Endometrial microvascular endothelial cells (primary cell): ENCODE results near the gene TMEM179. TPM values are rescaled to one million over a fixed set of nuclear protein-coding genes. Genes with fewer than 3 reads are reported as not detected.

ENCODE experiments used
- in situ Hi-C: cut with HindIII; loops from 2 replicates; pipeline ENCODE4 v1.10.0; 2017; ENCODE audit warnings: low sequenced_read_pairs, low pct_unique_long_range_greater_than_20kb; ENCODE audit errors: inconsistent ontology term
- total RNA-seq: library from RNA; depleted of rRNA; stranded (reverse); fragments of >200 nt; gene quantifications from one replicate; pipeline ENCODE4 v1.2.3, GENCODE V29; 2015; ENCODE audit errors: inconsistent ontology term

Gene TMEM179
- total RNA-seq, 1 donor from 2014 or later, result not detected

DNA sequence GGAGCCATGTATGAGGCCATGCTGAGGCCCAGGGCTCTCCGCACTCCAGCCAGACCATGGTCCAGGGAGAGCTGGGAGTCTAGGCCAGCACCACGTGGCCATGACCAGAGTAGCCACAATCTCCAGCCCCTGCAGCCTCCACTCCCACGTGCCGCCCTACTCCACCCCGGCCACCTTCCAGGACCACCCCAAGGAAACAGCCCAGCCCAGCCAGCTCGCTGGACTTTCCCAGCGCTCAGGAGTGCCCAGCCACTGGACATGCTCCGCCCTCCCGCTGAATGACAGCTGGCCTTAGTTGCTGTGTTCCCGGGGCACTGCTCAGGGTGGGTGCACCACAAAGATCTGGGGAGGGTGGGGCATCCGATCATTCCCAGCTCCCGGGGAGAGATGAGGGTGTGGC is 27.1 kb downstream of the TMEM179 start:
- in situ Hi-C loops, result no loop called here

DNA sequence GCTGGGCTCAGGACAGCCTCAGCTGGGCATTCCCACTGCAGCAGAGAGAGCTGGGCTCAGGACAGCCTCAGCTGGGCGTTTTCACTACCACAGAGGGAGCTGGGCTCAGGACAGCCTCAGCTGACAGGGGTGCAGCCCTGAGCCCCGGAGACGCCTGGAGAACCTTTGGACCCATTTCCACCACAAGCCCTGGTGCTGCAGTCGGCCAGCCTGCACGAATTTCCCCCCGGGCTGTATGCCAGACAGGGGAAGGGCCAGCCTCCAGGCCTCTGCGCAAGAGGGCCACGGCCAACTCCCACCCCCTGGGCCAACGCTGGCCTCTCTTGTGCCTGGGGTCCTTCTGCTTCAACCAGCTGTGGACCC is 27.6 kb downstream of the TMEM179 start:
- in situ Hi-C loops, result no loop called here

DNA sequence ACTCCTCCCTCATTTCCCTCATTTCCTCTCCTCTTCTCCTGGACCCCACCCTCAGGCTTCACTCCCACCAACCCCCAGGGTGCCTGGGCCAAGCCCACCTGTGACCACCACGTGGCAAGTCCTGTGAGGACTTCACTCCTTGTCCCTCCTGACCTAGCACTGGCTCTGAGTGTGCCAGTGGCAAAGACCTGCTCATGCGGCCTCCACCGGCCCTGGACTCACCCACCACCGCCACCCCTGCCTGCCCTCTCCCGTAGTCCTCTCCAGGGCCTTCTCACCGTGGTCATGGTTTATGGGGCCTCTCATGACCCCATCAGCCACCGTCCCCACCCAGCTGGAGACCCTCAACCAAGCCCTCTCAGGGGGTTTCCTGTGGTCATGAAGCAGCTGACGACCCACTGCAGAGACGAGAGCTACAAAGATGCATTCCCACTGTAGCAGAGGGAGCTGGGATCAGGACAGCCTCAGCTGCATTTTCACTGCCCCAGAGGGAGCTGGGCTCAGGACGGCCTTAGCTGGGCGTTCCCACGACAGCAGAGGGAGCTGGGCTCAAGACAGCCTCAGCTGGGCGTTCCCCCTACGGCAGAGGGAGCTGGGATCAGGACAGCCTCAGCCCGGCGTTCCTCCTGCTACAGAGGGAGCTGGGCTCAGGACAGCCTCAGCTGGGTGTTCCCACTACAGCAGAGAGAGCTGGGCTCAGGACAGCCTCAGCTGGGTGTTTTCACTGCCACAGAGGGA is 28.2 kb downstream of the TMEM179 start:
- in situ Hi-C loops, result no loop called here

DNA sequence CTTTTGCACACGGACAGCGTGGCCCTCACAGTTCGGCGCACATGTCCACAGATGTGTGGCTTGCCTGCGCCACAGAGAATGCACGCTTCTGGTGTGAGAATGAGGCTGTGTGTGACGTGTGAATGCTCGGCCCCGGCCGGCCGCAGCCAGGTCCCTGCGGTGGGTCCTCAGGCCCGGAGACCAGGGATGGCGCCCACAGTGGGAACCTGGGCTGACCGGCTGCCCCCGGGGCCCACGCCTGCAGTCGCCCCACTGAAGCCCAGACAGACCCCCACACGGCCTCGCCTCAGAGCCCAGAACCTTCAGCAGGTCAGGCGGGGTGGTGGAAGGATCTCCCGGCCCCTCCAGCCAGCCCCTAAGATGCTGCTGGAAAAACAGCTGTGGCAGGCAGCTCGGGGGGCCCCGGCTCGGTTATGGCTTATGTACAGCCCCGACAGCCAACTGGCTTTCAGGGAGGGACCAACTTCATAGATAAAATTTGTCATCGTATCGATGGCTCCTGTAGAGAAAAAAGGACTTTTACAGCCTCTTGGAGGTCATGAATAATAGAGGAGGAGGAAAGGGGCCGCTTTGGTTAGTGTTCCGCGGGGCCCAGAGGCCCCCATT is 29.5 kb downstream of the TMEM179 start:
- in situ Hi-C loops, result no loop called here

DNA sequence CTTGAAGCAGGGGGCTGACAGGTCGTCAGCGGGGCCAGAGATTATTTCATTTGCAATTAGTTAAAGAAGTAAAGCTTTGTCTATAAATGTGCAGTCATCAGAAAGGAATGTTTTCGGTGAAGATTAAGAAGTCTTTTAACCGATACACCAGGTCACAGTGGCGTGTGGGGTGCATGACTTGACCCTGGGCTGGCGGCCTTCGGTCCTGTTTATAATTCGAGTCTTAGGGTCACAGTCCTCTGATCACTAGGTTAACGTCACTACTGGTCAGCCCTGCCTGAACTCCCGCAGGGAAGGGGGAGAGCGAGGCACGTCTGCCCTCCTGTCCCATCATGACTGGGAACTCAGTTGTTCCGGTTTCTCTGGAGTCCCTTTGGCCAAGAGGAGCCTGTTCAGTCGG is 30.0 kb downstream of the TMEM179 start:
- in situ Hi-C loops, result no loop called here

DNA sequence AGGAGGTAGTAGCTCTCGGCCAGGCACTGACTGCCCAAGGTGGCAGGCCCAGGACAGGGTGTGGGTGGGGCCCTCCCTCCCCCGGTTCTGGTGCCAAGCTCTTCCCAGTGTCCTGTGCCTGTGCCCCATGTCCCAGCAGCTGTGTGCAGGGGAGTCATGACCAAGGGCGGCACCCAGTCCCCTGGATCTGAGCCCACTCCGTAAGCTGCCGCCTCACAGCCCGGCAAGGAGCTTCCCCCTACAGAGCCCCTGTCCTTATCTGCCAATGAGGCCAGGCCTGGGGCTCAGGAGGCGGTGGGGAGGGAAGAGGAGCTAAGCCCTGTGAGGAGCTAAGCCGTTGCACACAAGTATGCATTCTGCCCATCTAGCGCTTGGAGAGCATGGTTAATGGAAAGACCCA is 30.6 kb downstream of the TMEM179 start:
- in situ Hi-C loops, result no loop called here

DNA sequence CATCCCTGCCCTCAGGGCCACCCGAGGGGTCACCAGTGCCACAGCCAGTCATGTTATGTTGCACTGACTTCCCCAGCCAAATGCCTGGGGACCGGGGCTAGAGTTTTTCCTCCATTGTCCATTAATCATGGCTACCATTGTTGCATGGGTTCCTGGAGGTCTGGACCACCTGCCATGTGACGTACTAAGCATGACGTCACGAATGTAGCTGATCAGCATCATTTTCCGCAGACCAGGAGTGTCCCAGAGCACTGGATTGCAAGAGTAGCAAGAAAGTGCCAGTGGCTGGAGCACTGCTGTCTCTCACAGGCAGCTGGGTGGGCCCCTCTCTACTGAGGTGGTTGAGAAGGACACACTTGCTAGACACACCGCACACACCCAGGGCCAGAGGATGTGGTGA is 31.9 kb downstream of the TMEM179 start:
- in situ Hi-C loops, result no loop called here

DNA sequence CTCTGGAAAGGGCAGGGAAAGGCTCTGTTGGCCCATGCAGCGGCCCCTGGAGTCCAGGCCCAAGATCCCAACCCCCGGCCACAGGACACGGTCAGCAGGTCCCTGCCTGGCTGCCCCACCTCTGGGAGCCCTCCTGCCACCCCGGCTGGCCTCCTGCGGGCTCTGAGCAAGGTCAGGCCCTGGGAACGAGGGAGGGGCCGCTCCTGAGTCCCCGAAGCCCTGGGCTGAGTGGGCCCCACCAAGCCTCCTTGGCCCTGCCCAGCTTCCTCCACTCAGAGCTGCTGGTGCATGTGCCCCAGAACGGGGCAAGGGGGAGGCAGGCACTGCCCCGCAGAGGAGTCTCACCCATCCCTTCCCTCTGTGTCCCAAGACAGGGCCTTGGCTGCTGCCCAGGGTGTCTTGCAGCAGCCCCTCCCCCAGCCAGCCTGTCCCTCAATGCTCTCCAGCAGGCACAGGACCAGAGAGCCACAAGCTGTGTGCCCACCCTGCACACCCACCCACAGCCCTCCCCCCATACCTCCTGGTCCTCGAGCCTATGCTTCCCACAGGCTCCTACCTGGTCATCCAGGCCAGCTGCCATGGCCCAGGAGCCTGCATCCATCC is 32.4 kb downstream of the TMEM179 start:
- in situ Hi-C loops, result no loop called here

DNA sequence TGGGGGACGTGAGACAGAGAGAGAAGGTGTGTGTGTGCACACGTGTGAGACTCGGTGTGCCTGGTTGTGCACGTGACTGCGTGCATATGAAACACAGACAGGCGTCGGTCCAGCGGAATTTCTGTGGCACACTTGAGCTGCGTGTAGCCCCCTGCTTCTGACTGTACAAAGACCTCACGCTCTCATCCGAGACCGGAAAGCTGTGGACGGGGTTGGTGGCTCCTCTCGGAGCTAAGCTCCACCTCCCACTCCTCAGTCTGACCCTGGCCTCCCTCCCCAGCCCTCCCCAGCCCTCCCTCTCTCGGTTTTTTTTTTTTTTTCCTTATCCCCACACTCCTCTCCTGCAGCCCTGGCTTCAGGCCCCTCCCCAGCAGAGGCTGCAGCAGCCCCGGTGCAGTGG is 33.3 kb downstream of the TMEM179 start:
- in situ Hi-C loops, result no loop called here

DNA sequence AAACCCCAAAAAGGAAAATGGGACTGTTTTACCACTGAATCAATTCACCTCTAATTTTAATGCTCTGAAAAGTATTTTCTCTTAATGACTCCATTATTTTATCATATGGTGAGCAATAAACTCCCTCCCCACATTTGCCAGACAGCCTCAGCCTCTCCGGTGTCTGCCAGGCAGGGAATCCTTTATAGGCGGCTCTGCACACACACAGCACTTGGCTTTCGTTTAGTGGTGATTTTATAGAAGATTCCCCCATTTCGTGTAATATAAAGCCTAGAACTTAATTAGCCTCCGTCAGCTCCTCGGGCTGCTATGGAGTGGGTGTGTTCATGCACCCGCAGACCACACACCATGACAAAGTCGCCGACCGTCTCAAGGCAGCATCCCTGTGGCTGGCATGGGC is 35.1 kb downstream of the TMEM179 start:
- in situ Hi-C loops, result no loop called here

DNA sequence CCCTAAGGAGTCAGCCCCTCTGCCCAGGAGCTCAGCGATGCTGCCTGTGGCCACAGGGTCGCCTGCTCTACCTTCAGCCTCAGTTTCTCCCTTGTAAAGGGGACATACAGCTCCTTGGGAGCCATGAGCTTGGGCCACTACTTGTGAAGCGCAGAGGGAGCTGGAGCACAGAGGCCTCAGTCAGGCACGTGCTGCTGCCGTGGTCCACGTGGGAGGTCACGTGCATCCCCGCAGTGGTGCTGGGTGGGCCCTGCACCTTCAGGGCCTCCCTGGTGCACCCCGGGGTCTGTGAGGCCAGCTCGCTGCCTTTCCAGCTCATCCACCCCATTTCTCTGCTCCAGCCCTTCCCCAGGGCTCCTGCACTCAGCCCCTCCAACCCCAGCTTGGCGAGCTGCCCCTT is 36.0 kb downstream of the TMEM179 start:
- in situ Hi-C loops, result no loop called here

DNA sequence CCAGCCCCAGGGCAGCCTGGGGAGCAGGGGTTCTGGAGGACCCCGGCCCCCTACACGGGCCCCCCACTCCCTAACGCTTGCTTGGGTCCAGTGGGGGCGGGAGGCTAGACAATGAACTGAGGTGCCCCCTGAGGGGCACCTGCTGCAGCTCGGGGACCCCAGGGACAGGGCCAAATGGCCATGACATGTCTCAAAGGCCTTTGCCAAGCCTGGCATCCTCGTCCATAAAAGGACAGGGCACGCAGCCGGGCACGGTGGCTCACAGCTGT is 36.7 kb downstream of the TMEM179 start:
- in situ Hi-C loops, result no loop called here

DNA sequence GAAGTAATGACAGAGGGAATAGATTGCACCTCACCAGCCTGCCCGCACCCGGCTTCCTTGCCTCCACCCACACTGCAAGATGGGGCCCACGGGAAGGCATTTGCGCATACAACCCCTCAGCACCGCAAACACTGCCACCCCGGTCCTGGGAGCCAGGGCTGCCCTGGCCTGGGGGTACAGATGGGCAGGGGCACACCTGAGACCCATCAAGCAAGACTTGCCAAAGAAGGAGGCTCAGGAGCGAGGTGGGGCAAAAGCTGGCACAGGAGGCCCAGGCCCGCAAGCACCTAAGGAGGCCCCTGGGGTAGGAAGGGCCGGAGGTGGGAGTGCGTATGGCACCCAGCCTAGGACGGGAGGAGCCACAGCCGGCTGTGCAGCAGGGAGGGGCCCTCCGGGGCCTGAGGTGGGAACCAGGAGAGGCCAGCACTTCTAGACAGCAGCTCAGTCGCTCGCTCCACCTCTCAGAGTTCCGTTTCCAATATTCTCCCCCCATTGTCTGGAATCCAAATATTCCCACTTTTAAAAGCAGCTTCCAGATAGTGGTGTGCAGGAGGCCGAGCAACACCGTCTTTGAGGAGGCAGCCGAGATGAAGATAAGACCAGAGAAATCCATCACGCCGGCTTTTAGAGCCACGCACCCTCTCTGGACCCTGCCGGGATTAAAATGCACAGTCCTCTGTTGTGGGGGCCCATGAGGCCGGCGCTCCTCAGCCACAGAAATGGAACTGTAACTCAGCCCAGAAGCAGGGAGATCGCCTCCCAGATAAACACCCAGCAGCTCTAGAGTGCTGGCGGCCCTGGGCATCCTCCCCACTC is 37.2 kb downstream of the TMEM179 start:
- in situ Hi-C loops, result no loop called here

DNA sequence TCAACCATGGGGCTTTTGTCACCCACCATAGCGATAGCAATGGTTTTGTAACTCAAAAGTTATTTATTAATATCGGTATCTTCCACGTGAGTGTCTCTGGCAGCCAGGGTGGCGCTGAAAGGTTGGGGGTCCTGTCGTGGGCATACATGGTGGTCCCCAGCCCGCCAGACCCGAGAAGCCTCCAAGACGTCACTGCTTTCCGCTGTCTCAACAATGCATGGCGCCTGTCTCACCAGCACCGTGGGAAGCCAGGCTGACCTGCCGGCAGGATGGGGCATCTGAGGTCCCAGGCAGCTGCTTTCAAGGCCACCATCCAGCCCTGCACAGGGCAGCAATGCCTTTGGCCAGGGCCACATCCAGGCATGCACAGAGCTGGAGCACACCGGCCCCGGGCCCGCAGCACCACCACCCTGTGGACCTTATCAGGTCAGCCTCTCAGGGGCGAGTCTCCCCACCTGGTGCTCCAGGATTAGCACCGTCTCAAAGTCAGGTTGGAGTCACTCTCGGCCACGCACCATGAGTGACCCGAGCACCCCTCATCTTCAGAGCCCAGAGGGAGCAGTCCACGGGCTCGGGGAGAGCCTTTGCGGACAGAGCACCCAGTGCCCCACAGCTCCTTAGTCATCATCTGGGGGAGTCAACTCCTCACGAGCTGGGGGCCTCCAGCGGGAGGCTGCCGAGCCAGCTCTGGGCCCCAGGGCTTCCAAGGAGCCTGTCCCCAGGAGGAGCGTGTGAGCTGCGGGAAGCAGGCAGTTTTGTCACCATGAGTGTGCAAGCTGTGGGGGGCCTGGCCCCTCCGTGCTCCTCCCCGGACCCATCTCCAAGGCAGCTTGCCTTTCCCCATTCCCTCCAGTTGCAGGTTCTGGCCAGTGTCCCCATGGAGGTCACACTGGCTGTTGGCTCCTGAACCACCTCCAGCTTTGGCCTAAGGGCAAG is 39.6 kb downstream of the TMEM179 start:
- in situ Hi-C loops, result no loop called here

DNA sequence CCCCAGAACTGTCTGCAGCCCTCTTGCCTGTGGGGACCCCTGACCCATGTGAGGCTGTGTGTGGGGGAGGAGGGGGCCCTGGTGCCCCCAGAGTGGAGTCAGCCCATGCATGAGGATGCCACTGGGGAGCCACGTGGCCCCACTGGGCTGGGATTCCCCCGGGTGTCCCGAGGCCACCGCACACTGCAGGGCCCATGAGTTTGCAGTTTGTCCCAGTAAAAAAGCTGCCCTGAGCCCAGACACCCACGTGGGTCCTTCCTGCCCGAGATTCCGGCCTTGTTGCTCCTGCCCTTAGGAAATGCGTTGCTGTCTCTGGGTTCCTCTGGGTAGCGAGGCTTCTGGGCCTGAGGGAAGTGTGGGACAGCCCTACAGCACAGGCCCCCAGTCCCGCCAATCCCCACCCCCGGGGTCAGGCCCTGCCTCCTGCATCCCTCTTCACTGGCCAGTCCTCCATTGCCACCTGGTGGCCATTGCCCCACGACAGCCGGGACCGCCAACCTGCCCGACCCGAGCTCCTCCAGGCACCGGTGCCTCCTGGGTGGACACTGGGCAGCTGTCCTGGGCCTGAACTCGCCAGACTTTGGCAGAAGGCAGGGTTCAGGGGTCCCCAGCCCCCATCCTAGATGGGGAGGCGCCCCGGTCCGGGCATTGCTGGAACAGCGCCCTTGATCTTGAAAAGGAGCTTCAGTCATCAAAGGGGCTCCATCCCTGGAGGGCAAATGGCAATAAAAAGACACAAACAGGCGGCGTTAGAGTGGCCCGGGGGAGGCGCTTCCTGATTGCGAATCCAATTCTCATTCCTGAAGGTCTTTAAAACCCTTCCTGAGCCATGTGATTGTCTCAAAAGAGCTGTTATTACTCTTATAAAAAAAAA is 40.6 kb downstream of the TMEM179 start:
- in situ Hi-C loops, result no loop called here

DNA sequence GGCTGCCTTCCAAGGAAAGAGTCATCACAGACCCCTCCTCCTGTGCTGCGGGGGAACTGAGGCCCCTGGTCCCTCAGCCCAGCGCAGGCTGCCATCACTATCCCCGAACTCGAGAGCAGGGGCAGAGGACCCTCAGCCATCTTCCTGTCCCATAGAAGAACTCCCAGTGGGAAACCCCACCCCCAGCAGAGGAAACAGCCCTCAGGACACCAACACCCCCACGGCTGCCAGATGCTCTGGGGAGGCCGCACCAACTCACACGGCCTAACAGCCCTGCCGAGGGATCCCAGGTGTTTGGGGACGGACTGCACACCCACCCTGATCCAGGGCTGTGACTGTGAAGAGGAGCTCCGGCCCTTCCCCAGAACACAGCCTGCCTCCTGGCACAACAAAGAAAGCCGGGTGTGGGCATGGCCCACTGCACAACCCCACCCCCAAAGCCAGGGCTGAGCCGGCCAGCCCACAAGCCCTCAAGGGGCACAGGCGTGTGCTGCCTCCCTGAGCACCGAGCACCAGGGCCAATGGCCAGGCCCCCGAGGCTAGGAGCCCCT is 41.3 kb downstream of the TMEM179 start:
- in situ Hi-C loops, result no loop called here

DNA sequence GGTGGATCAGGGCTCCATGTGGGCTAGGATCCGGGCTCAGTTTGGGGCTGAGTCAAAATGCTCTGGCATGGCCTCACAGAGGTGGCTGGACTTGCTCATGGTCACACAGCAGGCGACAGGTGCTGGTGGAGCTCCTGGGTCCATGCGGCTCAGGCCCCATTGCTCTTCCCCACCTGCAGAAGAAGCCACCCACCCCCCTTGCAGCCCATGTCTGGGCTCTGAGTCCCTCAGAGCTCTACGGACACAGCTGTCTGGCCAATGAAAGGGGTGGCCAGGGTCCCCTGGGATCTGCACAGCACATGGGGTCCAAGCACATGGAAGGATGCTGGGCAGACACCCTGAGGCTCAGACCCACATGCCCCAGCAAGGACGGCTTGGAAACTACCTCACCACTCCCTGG is 42.0 kb downstream of the TMEM179 start:
- in situ Hi-C loops, result no loop called here
